GM21528 (cell line): ENCODE data around the gene NDRG3.
"Not testable (repeated sequence)": the region's sequence is repeated elsewhere in the genome, so short reads cannot be mapped to it uniquely, and the experiment has no call there.

ENCODE experiments used
- ATAC-seq: cut with Tn5 transposase; IDR thresholded peaks from one replicate; pipeline ENCODE4 v1.9.1; 2021; ENCODE audit warnings: mild to moderate bottlenecking, moderate library complexity; ENCODE audit not compliant: unreplicated experiment, low FRiP score

Gene NDRG3

DNA sequence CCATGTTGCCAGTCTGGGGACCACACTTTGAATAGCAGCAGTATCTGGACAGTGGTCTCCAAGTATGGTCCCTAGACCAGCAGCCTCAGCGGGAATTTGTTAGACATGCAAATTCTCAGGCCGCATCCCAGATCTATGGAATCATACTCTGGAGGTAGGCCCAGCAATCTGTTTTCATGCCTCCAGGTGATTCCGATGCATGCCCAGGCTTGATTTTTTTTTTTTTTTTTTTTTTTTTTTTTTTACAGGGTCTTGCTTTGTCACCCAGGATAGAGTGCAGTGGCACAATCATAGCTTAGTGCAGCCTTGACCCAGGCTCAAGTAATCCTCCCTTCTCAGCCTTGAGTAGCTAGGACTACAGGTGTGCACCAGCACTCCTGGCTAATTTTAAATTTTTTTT is 99.2 kb downstream of the NDRG3 start:
- no peak for ATAC-seq

GRCh38 chr20:36645998-36646397 is 99.9 kb downstream of the NDRG3 start, which contains the start of gene SLA2:
Gene SLA2, minus strand, starts transcription at chr20:36646196. Its CDS starts 4,861 bp downstream, at chr20:36641335.
- no peak for ATAC-seq

- no peak for ATAC-seq
These were observed 100.5 kb downstream of the NDRG3 start for GRCh38 chr20:36645353-36645752.

DNA sequence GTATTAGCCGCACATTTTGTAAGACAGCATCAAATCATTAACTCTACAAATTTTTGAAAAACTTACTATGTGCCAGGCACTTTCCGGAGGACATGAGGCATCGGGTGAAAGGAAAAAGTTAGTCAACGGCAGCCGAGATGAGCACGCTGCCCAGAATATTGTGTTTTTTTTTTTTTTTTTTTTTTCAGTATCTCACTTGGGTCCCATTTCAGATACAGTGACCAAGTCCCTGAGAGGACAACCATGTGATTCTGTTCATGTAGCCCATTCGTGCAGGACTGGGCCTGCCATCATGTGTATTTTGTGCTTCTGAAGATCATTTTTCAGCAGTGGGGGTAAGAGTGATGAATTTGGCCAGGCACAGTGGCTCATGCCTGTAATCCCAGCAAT is 101.2 kb downstream of the NDRG3 start:
- no peak for ATAC-seq

DNA sequence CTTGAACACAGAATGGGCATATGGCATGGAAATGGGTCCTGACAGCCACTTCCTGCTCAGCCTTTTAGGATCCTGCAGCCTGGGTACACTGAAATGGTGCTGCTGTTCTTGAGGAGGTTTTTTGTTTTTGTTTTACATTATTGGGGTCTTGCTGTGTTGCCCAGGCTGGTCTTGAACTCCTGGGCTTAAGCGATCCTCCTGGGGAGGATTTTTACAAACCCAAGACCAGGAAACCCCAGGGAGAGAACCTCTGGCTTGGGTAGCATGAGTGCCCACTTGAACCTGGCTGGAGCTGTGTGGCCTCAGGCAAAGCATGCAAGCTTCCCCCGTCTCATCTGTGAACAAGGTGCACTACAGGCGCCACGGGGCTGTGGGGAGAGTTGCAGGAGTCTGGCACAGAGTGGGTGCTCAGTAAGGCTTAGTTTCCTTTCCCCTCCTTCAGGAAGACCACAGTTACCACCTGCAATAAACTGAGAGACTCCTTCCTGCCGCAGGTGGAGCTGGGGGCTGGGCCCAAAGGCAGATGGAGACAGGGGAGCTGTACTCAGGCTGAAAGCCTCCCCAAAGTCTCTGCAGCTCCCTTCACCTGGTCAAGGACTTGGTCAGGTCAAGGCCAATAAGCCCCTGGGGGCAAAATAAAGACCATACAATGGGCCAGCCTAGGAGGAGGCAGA is 101.7 kb downstream of the NDRG3 start:
- ATAC-seq, result no peak

- ATAC-seq, result no peak
These were observed 103.8 kb downstream of the NDRG3 start for GRCh38 chr20:36642136-36642535.

DNA sequence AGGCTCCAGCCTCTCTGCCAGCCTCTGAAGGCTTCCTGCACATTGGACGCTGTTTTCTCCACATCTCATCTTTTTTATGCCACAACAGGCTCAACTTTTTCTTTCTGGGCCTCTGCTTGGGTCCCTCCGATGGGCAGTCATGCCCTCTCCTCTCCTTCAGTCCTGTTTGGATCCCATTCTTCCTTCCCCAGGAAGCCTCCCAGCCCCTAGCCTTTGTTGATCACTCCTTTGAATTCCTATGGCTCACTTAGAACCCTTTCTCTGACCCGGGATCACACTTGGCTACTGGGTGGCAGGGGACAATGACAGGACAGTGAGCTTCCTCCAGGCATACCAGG is 104.4 kb downstream of the NDRG3 start:
- ATAC-seq, result no peak

DNA sequence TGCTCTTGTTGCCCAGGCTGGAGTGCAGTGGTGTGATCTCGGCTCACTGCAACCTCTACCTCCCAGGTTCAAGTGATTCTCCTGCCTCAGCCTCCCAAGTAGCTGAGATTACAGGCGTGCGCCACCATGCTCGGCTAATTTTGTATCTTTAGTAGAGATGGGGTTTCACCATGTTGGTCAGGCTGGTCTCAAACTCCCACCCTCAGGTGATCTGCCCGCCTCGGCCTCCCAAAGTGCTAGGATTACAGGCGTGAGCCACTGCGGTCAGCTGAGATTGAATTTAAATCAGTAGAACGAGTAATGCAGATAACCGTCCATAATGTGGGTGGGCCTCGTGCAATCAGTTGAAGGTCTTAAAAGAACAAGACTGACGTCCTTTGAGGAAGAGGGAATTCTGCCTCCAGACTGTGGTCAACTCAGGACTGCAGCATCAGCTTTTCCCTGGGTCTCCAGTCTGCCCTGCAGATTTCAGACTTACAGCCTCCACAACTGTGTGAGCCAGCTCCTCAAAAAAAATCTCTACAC is 107.0 kb downstream of the NDRG3 start:
- ATAC-seq, result not testable (repeated sequence)

DNA sequence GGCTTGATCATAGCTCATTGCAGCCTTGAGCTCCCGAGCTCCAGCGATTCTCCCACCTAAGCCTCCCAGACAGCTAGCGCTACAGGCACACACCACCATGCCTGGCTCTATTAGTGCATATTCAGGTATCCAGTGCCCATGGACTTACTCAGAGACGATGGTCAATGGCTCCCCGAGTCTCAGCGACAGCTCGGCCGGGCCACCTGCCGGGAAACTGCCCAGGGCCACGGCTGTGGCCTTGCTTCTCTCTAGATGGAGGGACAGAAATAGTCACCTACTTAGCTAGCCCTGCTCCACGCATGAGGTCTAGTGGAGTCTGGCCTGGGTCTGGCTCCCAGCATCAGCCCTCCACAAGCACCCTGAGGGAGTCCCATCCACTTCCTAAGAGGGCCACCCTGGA is 111.5 kb downstream of the NDRG3 start:
- ATAC-seq, result no peak

- ATAC-seq, result no peak
These were observed 112.6 kb downstream of the NDRG3 start for GRCh38 chr20:36633285-36633772.

DNA sequence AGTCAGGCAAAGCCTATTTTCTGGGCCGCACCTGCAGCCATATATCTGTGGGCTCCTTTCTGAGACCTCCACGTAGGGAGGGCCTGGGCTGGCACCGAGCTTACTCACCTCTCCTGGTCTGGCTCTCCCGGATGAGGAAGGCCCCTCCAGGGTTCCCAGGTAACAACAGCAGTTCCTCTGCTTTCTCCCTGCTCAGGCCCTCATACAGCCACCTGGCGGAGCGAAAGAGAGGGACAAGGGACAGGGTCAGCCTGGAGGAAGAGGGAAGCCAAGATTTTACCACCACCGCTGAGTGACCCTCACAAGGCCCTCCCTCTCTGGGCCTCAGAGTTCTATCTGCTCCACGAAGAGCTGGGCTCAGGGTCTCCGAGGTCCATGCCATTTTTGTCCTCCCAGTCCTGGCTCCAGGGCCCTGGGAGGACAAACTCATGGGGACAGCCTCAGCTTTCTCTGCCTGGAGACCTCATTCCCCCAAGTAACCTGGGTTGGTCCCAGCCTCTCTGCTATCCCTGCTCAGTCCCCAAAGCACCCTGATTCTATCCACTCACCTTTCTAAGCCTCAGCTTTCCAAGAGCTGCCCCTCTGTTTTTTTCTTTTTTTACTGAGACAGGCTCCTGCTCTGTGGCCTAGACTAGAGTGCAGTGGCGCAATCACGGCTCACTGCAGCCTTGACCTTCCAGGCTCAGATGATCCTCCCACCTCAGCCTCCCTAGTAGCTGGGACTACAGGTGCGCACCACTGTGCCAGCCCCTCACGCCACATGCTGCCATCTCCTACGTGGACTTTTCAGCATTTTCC is 113.2 kb downstream of the NDRG3 start:
- no peak for ATAC-seq

DNA sequence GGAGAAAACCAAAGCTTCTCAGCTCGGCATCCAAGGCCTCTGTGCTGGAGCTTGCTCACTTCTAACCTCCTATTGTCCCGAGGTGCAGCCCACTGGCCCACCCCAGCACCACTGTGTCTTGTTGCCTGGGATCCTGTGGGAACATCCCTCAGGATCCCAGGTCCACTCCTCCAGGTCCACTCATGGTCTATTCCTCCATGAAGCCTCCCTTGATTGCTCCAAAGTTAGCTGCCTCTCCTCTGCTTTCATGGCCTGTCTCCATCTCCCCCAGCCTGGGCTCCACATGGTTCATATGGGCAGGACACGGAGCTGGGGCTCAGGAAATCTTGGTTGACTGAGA is 113.8 kb downstream of the NDRG3 start:
- ATAC-seq, result no peak

DNA sequence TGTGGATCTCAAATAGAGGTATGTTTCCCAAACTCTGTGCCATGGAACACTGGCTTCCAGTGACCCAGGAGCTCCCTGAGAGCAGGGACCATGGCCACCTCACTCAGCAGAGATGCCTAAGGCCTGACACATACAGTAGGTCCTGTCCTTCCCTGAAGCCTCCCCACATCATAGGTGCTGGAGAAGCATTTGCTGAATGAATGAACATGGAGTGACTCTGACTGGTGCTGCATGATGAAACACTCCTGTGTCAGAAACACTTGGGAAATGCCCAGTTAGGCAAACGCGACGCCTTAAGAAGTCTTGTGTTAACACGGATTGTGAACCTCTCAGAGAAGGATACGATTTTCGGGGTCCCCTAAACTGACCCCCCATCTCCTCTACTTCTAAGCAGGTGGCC is 114.2 kb downstream of the NDRG3 start:
- no peak for ATAC-seq

DNA sequence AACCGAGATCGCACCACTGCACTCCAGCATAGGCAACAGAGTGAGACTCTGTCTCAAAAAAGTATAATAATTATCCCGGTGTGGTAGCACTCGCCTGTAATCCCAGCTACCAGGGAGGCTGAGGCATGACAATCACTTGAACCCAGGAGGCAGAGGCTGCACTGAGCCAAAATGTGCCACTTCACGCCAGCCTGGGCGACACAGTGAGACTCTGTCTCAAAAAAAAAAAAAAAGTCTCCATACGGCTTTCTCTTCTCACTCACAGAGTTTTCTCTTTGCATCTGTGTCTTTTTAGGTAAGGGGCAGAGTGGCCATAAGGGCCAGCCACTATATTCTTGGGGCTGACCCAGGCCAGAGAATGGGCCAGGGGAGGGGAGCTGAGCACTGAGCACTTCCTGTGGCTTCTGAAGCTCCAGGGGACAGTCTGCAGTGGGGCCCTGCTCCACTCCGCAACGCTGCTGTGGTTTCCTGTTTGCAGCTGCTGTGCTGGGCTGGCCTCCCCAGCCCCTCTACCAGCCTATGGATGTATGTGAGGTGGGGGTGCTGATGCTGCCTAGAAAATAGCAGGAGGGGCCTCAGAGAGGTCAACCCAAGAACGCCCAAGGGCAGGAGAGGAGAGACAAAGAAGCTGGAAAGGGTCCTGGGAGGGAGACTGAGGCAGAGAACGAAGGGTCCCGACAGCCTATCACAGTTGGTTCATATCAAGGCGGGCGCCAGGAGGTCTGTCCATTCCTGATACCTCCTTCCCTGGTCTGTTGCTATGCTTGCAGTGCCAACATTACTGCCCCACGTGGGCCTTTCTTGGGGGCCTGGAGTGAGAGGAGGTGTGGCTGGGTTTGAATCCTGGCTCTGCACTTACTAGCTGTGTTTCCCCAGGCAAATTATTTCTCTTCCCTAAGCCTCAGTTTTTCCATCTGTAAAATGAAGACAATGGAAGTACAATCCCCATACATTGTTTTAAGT is 115.9 kb downstream of the NDRG3 start:
- ATAC-seq, result no peak

GRCh38 chr20:36628076-36628475 is 117.8 kb downstream of the NDRG3 start:
- ATAC-seq, result no peak

DNA sequence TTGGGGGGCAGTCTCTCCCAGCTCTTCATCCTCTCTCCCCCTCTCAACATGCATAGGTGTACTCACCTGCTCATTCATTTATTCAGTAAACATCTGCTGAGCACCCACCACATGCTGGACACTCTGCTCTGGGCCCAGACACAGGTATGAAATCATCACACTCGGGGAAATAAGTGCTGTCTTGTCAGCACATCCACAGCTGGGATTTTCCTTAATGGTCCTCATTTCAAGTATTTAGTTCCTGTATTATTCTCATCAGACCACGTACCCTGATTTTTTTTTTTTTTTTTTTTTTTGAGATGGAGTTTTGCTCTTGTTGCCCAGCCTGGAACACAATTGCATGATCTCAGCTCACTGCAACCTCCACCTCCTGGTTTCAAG is 121.0 kb downstream of the NDRG3 start:
- no peak for ATAC-seq

DNA sequence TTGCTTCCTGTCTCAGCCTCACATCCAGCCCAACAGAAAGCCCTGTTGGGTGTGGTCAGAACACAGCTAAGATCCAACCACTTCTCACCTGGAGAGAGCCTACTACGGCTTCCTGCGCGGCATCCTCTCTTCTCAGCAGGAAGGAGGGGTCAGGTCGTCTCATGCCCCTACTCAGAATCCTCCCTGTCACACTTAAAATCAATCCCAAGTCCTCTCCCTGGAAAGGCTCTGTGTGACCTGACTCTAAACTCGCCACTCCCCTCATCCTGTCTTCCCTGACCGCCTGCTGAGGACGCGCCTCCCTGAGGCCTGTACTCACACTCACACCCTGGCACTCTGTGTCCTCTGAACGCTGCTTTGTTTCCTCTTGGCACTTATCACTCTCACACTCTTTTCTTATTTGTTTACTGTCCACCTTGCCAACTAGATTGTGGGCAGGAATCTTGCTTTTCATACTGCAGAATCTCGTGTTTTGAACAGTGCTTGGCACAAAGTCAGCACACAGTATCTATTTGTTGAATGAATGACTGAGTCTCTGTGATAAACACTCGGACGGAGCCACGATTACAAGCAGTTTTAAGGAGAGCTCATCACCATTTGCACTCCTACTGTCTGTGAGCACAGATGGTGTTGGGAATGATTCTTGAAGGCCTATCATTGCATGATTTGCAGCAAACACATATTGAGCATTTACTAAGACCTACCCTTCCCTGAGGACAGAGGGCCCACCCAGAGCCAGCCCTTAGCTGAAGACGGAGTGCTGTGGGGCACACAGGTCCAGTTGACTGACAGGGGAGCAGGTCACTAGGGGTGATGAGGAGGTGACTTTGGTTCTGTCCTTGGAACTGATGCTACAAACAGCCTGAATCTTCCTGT is 121.6 kb downstream of the NDRG3 start:
- no peak for ATAC-seq

DNA sequence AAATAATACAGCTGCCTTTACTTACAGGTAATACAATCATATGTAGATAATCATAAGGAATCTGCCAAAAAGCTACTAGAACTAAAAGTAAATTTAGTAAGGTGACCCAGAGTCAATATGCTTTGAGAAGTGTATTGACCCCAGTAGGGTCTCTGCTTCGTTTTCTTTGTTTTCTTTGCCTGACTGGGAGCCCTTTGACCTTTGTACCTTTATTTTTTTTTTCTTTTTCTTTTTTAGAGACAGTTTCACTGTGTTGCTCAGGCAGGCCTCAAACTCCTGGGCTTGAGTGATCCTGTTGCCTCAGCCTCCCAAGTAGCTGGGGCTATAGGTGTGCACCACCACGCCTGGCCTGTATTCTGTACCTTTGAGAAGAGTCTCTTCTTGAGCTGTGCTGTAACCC is 122.4 kb downstream of the NDRG3 start:
- no peak for ATAC-seq

DNA sequence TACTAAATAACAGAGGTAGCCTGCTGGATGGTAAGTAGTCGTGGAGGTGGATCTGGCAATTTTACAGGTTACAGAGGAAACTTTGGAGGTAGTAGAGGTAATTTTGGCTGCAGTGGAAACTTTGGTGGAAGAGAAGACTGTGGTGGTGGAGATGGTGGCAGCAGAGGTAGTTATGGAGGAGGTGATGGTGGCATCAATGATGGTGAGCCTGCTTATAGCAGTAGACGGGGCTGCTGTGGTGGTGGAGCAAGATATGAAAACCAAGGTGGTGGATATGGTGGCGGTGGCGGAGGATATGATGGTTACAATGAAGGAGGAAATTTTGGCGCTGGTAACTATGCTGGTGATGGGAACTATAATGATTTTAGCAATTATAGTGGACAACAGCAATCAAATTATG is 125.0 kb downstream of the NDRG3 start:
- ATAC-seq, result no peak
